ENCODE results near the gene SLC5A5. TPM values are rescaled to one million over a fixed set of nuclear protein-coding genes. Genes with fewer than 3 reads are reported as not detected.

SLC5A5 gene
- total RNA-seq, 6 experiments from 2014 or later: not detected

DNA sequence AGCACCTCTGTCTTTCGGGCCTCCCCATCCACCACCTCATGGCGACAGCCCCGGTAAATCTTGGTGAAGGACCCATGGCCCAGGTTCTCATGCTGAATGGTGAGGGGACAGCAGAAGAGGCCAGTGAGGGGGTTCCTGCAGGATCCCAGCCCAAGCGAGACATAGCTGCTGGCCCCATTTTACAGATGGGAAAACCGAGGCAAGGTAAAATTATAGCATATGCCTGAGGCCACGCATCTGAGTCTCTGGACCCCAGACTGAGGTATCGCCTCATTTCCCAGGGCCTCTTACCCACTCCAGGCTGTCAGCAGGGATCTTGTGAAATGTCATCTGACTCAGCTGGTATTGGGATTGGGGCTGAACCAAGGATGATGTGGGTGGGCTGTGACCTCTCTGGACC, 33.8 kb upstream of the SLC5A5 start:
- TF ChIP-seq, protein P1, sequence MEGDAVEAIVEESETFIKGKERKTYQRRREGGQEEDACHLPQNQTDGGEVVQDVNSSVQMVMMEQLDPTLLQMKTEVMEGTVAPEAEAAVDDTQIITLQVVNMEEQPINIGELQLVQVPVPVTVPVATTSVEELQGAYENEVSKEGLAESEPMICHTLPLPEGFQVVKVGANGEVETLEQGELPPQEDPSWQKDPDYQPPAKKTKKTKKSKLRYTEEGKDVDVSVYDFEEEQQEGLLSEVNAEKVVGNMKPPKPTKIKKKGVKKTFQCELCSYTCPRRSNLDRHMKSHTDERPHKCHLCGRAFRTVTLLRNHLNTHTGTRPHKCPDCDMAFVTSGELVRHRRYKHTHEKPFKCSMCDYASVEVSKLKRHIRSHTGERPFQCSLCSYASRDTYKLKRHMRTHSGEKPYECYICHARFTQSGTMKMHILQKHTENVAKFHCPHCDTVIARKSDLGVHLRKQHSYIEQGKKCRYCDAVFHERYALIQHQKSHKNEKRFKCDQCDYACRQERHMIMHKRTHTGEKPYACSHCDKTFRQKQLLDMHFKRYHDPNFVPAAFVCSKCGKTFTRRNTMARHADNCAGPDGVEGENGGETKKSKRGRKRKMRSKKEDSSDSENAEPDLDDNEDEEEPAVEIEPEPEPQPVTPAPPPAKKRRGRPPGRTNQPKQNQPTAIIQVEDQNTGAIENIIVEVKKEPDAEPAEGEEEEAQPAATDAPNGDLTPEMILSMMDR (IDR thresholded peaks at IDR 0.05): no peak
- peaks cover 7% of the 10 kb centered on the region for H3K27me3 Mint-ChIP-seq (ENCODE audit: insufficient read depth)
- DNase-seq: no peak
- H3K36me3 Mint-ChIP-seq (ENCODE audit: low read depth): no peaks in the 10 kb centered on the region
- no peaks in the 10 kb centered on the region; the same call in 1 of the 2 replicates for H3K4me1 Mint-ChIP-seq (ENCODE audit: low read depth)
- no peak overlapping the region for H3K4me3 Mint-ChIP-seq
- H3K27ac Mint-ChIP-seq: no peak overlapping the region
- no peaks in the 10 kb centered on the region for H3K9me3 Mint-ChIP-seq

DNA sequence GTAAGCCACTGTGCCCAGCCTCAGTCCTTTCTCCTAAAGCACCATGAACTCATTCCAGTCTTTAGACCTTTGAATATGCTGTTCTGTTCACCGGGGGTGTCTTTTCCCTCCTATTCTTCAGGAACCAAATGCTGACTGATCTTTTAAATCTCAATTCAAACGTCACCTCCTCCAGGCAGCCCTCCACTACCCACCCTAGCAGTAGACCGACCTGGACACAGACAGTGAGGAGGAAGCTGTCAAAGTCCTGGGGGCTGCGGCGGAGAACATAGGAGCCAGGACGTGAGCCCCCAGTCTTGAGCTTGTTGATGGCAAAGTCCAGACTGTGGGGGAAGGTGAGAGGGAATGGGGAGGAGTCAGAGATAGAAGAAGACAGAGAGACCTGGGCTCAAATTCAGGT, 31.7 kb upstream of the SLC5A5 start:
- TF ChIP-seq, protein P1 (IDR thresholded peaks at IDR 0.05): no peak
- no peaks in the 10 kb centered on the region; the same call in 1 of the 2 replicates for H3K4me1 Mint-ChIP-seq (ENCODE audit: low read depth)
- no peak for DNase-seq
- H3K27ac Mint-ChIP-seq: no peak overlapping the region
- H3K9me3 Mint-ChIP-seq: no peaks in the 10 kb centered on the region
- no peak overlapping the region for H3K4me3 Mint-ChIP-seq
- H3K27me3 Mint-ChIP-seq (ENCODE audit: insufficient read depth): peaks cover 7% of the 10 kb centered on the region
- no peaks in the 10 kb centered on the region for H3K36me3 Mint-ChIP-seq (ENCODE audit: low read depth)

DNA sequence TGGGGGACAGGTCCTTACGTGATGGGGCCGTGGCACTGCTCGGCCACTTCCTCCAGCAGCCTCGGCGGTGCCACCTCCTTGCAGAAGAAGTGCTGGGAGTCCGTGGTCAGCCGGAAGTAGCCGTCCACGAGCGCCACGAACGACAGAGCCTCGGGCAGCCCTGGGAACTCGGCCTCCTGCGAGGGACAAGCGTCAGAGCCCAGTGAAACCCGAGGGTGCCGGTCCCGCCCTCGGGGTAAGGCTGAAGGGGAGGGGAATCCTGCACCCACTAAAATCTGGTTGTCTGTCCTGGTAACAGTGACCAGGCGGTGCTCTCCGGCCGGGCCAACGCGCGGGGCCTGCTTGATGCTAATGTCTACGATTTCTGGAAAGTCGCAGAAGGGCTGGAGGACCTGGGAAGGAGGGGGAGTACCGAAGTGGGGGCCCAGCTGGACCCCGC, 30.4 kb upstream of the SLC5A5 start:
- Mint-ChIP-seq H3K4me3 (peak overlapping the region; percentile 17; the same call in 1 of the 2 replicates), H3K9me3 (no peaks in the 10 kb centered on the region), H3K27ac (no peak overlapping the region), H3K27me3 (ENCODE audit: insufficient read depth) (peaks cover 4% of the 10 kb centered on the region), H3K36me3 (ENCODE audit: low read depth) (no peaks in the 10 kb centered on the region), H3K4me1 (ENCODE audit: low read depth) (no peaks in the 10 kb centered on the region; the same call in 1 of the 2 replicates)
- TF ChIP-seq, protein P1 (IDR thresholded peaks at IDR 0.05): no peak
- no peak for DNase-seq

DNA sequence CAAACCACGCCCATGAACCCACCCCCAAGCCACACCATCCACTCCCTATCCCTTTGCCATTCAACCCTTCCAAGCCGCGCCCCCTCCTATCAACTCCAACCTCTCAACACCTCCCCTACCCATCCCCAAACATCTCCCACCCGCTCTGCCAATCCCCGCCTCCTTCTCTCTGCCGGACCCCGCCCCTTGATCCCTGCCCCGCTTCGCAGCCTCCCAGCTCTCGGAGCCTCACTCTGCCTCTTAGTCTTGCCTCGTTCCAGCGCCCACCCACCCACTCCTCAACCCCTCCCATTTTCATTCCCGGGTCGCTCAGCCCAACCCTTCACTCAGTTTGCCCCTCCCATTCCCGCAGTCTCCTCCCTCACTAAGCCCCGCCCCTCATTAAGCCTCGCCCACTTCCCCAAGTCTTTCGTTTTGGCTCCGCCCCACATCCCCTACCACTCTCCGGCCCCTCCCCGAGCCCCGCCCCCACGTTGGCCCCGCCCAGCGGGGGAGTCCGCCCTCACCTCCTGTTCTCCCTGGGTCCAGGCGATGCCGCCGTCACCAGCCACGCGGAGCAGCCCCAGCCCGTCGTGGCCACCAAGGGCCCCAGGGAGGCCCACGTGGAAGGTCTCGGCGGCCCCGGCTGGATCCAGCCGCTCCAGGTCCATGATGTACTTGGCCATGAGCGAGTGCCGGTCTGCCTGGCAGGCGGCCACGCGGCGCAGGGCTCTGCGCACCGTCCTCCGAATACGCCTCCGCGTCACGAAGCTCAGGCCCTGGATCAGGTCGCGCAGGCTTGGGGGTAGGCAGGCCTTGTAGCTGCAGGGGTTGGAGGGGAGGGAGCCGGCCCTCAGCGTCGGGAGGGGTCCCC, 29.7 kb upstream of the SLC5A5 start:
- H3K27ac Mint-ChIP-seq: no peak overlapping the region
- TF ChIP-seq, protein P1 (IDR thresholded peaks at IDR 0.05): no peak
- peaks cover 4% of the 10 kb centered on the region for H3K27me3 Mint-ChIP-seq (ENCODE audit: insufficient read depth)
- peak; percentile 62 for DNase-seq
- H3K4me3 Mint-ChIP-seq: peak overlapping the region; percentile 51; the same call in 1 of the 2 replicates
- H3K9me3 Mint-ChIP-seq: no peaks in the 10 kb centered on the region
- no peaks in the 10 kb centered on the region; the same call in 1 of the 2 replicates for H3K4me1 Mint-ChIP-seq (ENCODE audit: low read depth)
- H3K36me3 Mint-ChIP-seq (ENCODE audit: low read depth): no peaks in the 10 kb centered on the region

DNA sequence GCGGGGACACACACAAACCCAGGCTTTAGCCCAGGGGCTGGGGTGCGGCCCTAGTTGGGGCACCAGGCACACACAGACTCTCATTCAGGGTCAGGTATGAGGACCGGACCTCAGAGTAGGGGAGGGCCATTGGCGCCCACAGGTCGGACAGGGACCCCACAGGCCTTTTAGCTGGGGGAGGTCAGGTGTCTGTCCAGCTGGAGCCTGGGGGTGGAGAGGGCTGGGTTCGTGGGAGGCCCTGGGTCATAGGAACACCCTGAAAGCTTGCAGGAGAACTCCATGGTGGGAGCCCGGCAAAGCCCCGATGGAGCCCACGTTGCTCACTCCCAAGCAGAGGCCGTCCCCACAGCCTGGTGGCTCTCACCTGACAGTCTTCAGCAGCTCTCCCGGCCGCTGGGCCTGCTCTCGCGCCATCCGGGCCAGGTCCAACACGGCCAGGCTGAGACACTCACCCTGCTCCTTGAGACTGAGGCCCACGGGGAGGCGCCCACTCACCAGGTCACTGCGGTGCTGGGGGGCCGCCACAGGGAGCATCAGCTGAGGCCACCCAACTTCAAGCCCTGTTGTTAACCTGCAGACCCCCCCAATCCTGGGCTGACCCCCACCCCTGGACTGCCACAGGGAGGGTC, 29.0 kb upstream of the SLC5A5 start:
- Mint-ChIP-seq H3K9me3 (no peaks in the 10 kb centered on the region), H3K27ac (no peak overlapping the region), H3K4me1 (ENCODE audit: low read depth) (no peaks in the 10 kb centered on the region; the same call in 1 of the 2 replicates), H3K4me3 (peak overlapping the region; percentile 51; the same call in 1 of the 2 replicates), H3K36me3 (ENCODE audit: low read depth) (no peaks in the 10 kb centered on the region), H3K27me3 (ENCODE audit: insufficient read depth) (peaks cover 5% of the 10 kb centered on the region)
- no peak for DNase-seq
- TF ChIP-seq, protein P1 (IDR thresholded peaks at IDR 0.05): no peak

Data from HFFc6 (cell line).